OCI-LY7 (cell line): Measurements from ENCODE around the gene SPAG6.

Source experiments
- EZH2phosphoT487 ChIP-seq: fragments of 200-600 bp; sonication (generic); IDR thresholded peaks from 2 replicates; pipeline ENCODE4 v1.6.1; 2018; ENCODE audit warnings: low read depth, borderline replicate concordance, mild to moderate bottlenecking, mixed run types, antibody characterized with exemption, low read length, moderate library complexity, mixed read lengths
- TF ChIP-seq, protein P1 (sequence below): fragments of 200-600 bp; sonication (generic); conservative IDR thresholded peaks from 2 replicates; pipeline ENCODE4 v1.5.1; 2014; ENCODE audit warnings: mild to moderate bottlenecking, antibody characterized with exemption, low read length, moderate library complexity, mixed read lengths

DNA sequence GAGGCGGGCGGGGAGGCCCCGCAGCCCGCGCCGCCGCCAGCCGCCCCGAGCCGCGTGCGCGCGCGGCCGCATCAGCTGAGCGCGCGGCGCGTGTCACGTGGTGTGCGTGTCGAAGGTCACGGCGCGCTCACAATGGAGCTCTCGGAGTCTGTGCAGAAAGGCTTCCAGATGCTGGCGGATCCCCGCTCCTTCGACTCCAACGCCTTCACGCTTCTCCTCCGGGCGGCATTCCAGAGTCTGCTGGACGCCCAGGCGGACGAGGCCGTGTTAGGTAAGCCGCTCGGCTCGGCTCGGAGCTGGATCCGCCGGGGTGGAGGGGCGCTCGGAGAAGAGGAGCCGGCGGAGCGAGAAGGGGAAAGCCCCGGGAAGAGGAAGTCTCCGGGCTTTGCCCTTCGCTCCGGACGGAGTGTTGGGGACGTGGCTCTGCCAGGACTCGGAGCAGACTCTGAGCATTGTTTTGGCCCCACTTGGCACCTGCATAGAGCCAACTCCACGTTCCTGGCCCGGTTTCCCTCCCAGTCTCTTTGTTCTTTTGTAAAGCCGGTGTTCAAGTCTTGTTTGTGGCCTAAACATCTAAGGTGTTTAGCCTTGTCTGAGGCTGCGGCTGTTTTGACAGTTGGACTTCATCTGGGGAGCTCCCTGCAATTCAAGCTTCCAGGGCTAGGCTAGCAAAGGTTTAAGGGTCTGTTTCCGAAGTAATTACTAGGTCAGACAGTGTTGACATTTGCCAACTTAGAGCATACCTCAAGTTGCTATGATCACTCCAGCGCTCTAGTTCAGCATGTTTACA lies 28.8 kb upstream of the SPAG6 start, which contains the start of gene COMMD3:
- TF ChIP-seq, protein P1, sequence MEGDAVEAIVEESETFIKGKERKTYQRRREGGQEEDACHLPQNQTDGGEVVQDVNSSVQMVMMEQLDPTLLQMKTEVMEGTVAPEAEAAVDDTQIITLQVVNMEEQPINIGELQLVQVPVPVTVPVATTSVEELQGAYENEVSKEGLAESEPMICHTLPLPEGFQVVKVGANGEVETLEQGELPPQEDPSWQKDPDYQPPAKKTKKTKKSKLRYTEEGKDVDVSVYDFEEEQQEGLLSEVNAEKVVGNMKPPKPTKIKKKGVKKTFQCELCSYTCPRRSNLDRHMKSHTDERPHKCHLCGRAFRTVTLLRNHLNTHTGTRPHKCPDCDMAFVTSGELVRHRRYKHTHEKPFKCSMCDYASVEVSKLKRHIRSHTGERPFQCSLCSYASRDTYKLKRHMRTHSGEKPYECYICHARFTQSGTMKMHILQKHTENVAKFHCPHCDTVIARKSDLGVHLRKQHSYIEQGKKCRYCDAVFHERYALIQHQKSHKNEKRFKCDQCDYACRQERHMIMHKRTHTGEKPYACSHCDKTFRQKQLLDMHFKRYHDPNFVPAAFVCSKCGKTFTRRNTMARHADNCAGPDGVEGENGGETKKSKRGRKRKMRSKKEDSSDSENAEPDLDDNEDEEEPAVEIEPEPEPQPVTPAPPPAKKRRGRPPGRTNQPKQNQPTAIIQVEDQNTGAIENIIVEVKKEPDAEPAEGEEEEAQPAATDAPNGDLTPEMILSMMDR, result no peak
- TF ChIP-seq EZH2phosphoT487, result no peak
